GM12878 (cell line): ENCODE data around the gene PACS2. TPM values are rescaled to one million over a fixed set of nuclear protein-coding genes. Genes with fewer than 3 reads are reported as not detected.

Experiments
- ATAC-seq: fragments of 200-7000 bp; cut with Tn5 transposase; 3 replicates; pipeline ENCODE4 v1.9.1; 2020; ENCODE audit warnings: mild to moderate bottlenecking, moderate library complexity
- BruUV-seq: library from RNA; stranded (reverse); fragments of 400-500 nt; replicated peaks from 2 replicates; lab custom pipeline; 2021; lab: Mats Ljungman, UMichigan
- CTCF ChIA-PET: fragments of 300-600 bp; sonication (Branson Sonifier 250); formaldehyde crosslinking; extraction: SDS; loops from one replicate; lab custom pipeline; 2021; ENCODE audit warnings: inconsistent platforms; lab: Yijun Ruan, JAX
- POLR2A ChIA-PET: fragments of 350-600 bp; formaldehyde crosslinking; extraction: SDS; loops from one replicate; lab custom pipeline; 2021; ENCODE audit warnings: inconsistent platforms; lab: Charles Lee
- RAD21 ChIA-PET: fragments of 300-600 bp; sonication (Branson Sonifier 250); formaldehyde crosslinking; loops from one replicate; lab custom pipeline; 2023; ENCODE audit warnings: antibody characterized with exemption; ENCODE audit not compliant: unreplicated experiment; lab: Charles Lee
- SMC1A ChIA-PET: fragments of 300-600 bp; sonication (Branson Sonifier 250); formaldehyde crosslinking; loops from one replicate; lab custom pipeline; 2023; ENCODE audit not compliant: unreplicated experiment, uncharacterized antibody; lab: Charles Lee
- DNase-seq: peaks from one replicate; pipeline ENCODE4 v3.0.0-alpha.2; 2011; ENCODE audit warnings: low read depth, low spot score
- FAIRE-seq: peaks from 3 replicates; lab custom pipeline; 2011; peaks lifted over from hg19 to GRCh38; lab: Jason Lieb, UNC
- H2AFZ ChIP-seq: 2 replicates; pipeline ENCODE4 v1.6.0; 2011; ENCODE audit warnings: low read depth, low read length, control low read depth; ENCODE audit not compliant: control insufficient read depth
- H3K27ac ChIP-seq: 2 replicates; pipeline ENCODE4 v1.5.1; 2011; ENCODE audit warnings: control low read depth; ENCODE audit not compliant: control insufficient read depth, insufficient read depth
- H3K27me3 ChIP-seq, 2 experiments: replicated peaks in 1 of 2; 2 replicates each; pipeline versions ENCODE4 v1.6.0 to v1.6.1; 2011; ENCODE audit warnings: low read length in 1 of 2; ENCODE audit not compliant: control insufficient read depth in 2 of 2, insufficient read depth in 2 of 2
- H3K36me3 ChIP-seq, 2 experiments: 2 replicates each; pipeline ENCODE4 v1.5.1; 2011; ENCODE audit warnings: low read length in 1 of 2; ENCODE audit not compliant: control insufficient read depth in 2 of 2, insufficient read depth in 2 of 2
- H3K4me1 ChIP-seq: 2 replicates; pipeline ENCODE4 v1.6.1; 2011; ENCODE audit warnings: mild to moderate bottlenecking, low read length, moderate library complexity, mixed read lengths; ENCODE audit not compliant: control insufficient read depth, insufficient read depth
- H3K4me2 ChIP-seq: 2 replicates; pipeline ENCODE4 v1.6.0; 2011; ENCODE audit warnings: control low read depth; ENCODE audit not compliant: control insufficient read depth, insufficient read depth
- H3K4me3 ChIP-seq: fragments of 200-600 bp; sonication (generic); 2 replicates; pipeline ENCODE4 v1.5.1; 2016
- H3K79me2 ChIP-seq: 2 replicates; pipeline ENCODE4 v1.6.0; 2011; ENCODE audit warnings: low read length; ENCODE audit not compliant: control insufficient read depth, insufficient read depth
- H3K9ac ChIP-seq: 2 replicates; pipeline ENCODE4 v1.8.0; 2011; ENCODE audit warnings: low read length, control low read depth, mixed read lengths; ENCODE audit not compliant: control insufficient read depth, insufficient read depth
- H3K9me3 ChIP-seq: replicated peaks from 3 replicates; pipeline ENCODE4 v1.5.1; 2011; ENCODE audit warnings: mild to moderate bottlenecking, low read length; ENCODE audit not compliant: control insufficient read depth, insufficient read depth
- H4K20me1 ChIP-seq: 2 replicates; pipeline ENCODE4 v1.6.0; 2011; ENCODE audit not compliant: control insufficient read depth, insufficient read depth
- ASH2L ChIP-seq: fragments of 300-600, 200-600 bp; sonication (generic); IDR thresholded peaks from 2 replicates; pipeline ENCODE4 v1.6.1; 2017; ENCODE audit warnings: low read depth, mild to moderate bottlenecking, borderline replicate concordance
- BCL11A ChIP-seq: IDR thresholded peaks from 2 replicates; pipeline ENCODE4 v1.6.1; 2011; ENCODE audit warnings: low read depth, low read length
- CHD4 ChIP-seq: fragments of 200-600 bp; sonication (generic); IDR thresholded peaks from 2 replicates; pipeline ENCODE4 v1.6.1; 2016; ENCODE audit warnings: mild to moderate bottlenecking
- E2F8 ChIP-seq: fragments of 450-650 bp; IDR thresholded peaks from 2 replicates; pipeline ENCODE4 v1.6.1; 2018; ENCODE audit warnings: mild to moderate bottlenecking, low read depth, moderate library complexity; ENCODE audit not compliant: partially characterized antibody
- ELK1 ChIP-seq: IDR thresholded peaks from 2 replicates; pipeline ENCODE4 v1.6.1; 2012; ENCODE audit warnings: low read depth, low read length, improper control_type of control experiment
- HSF1 ChIP-seq: fragments of 150-350 bp; IDR thresholded peaks from 2 replicates; pipeline ENCODE4 v1.6.1; 2014; ENCODE audit warnings: mild to moderate bottlenecking, low read depth, low read length
- IKZF2 ChIP-seq, 2 experiments: fragments of 450-650 bp; IDR thresholded peaks; 2 replicates each; pipeline ENCODE4 v1.6.1; 2017; ENCODE audit warnings: mild to moderate bottlenecking in 2 of 2, moderate library complexity in 2 of 2
- NKRF ChIP-seq: fragments of 450-650 bp; conservative IDR thresholded peaks from 2 replicates; pipeline ENCODE4 v1.6.1; 2017; ENCODE audit warnings: mild to moderate bottlenecking, moderate library complexity
- POLR2A ChIP-seq: IDR thresholded peaks from 2 replicates; pipeline ENCODE4 v1.6.1; 2011; ENCODE audit warnings: low read depth, mild to moderate bottlenecking, low read length
- SIN3A ChIP-seq: IDR thresholded peaks from 2 replicates; pipeline ENCODE4 v1.6.1; 2012; ENCODE audit warnings: low read depth, low read length, improper control_type of control experiment
- SREBF2 ChIP-seq: IDR thresholded peaks from 2 replicates; pipeline ENCODE4 v1.6.1; 2012; ENCODE audit warnings: mild to moderate bottlenecking, low read length
- SUZ12 ChIP-seq: fragments of 200-600 bp; sonication (generic); IDR thresholded peaks from one replicate; pipeline ENCODE4 v1.6.1; 2018; ENCODE audit warnings: antibody characterized with exemption, mild to moderate bottlenecking; ENCODE audit not compliant: unreplicated experiment
- ZBTB4 ChIP-seq: fragments of 450-650 bp; formaldehyde crosslinking; IDR thresholded peaks from 2 replicates; pipeline ENCODE4 v1.4.0; 2022; ENCODE audit warnings: mild to moderate bottlenecking, moderate library complexity
- ZNF24 ChIP-seq: fragments of 450-650 bp; IDR thresholded peaks from 2 replicates; pipeline ENCODE4 v1.6.1; 2017; ENCODE audit warnings: antibody characterized with exemption, mild to moderate bottlenecking
- WGBS: methylation state at CpG from one replicate; pipeline ENCODE4 v1.1.6; 2016; ENCODE audit warnings: low lambda C conversion rate; ENCODE audit not compliant: insufficient replicate concordance, insufficient coverage; ENCODE audit errors: missing lambda C conversion rate; 5-methylcytosine and 5-hydroxymethylcytosine counted together
- in situ Hi-C: fragments of 300-500 bp; cut with MboI; formaldehyde crosslinking; loops from 9 replicates; pipeline ENCODE4 v1.14.3; 2018; ENCODE audit warnings: mixed read lengths
- intact Hi-C: fragments of 100-400 bp; cut with micrococcal nuclease; formaldehyde crosslinking; loops from one replicate; pipeline ENCODE4 v1.14.2; 2022; ENCODE audit not compliant: unreplicated experiment
- polyA plus RNA-seq, 11 experiments: library from polyadenylated mRNA; depleted of rRNA in 4 of 11; unstranded in 6 of 11; stranded (reverse) in 5 of 11; fragments of >200 nt; fragmentation: Nextera tagmentation in 4 of 11; fragmentation: Illumina TruSeq in 1 of 11; extraction: Ambion mirVana in 4 of 11; extraction: Trizol in 1 of 11; gene quantifications; 1 replicate in 1 of 11; 2 replicates in 10 of 11; pipeline versions ENCODE4 v1.2.1 to v1.2.3, GENCODE V29; 2011 to 2016; ENCODE audit warnings: inconsistent platforms in 2 of 11, missing spikeins in 2 of 11, low read depth in 1 of 11
- total RNA-seq, 4 experiments: library from RNA; depleted of rRNA in 3 of 4; stranded (reverse); fragments of >200 nt in 3 of 4; fragmentation: Illumina TruSeq in 1 of 4; extraction: Trizol in 1 of 4; gene quantifications; 2 replicates each; pipeline versions ENCODE4 v1.2.1 to v1.2.3, GENCODE V29; 2013 to 2021

PACS2 gene
- total and polyA plus RNA-seq, 10 of the 15 experiments (the other 5 are each of a cell fraction or from before 2014, with no cell fraction given): 0.21 to 37.3 (median 9.4) TPM

- CTCF ChIA-PET: interaction anchor here (0.8 to 2.8 kb wide), 8 partner anchors 9 to 265 kb away, joined by 3 to 14 read pairs (median 10); no protein-coding TSS in a partner anchor
- Histone ChIP-seq H3K4me2 (no peak overlapping the region), H3K36me3 (no peaks in the 10 kb centered on the region), H3K79me2 (no peaks in the 10 kb centered on the region), H3K9ac (no peak overlapping the region), H2AFZ (no peak overlapping the region), H3K27ac (no peak overlapping the region), H4K20me1 (no peaks in the 10 kb centered on the region; the same call in 1 of the 2 replicates), H3K9me3 (no peaks in the 10 kb centered on the region), H3K4me3 (no peak overlapping the region), H3K27me3 (no peaks in the 10 kb centered on the region), H3K4me1 (no peaks in the 10 kb centered on the region; the same call in 1 of the 2 replicates)
- DNase-seq (no peak), FAIRE-seq (no peak), ATAC-seq (no peak)
- no TSS peak for BruUV-seq
- POLR2A ChIA-PET: no interaction called here
- intact Hi-C loops (no loop called here), in situ Hi-C loops (loop anchor here (5.0 kb wide), 1 partner anchor 149 kb away; no protein-coding TSS in a partner anchor)
- WGBS: 68% methylated on average over 3 of the region's 3 CpGs
- RAD21 ChIA-PET: interaction anchor here (1.1 to 2.5 kb wide), 3 partner anchors 50 to 262 kb away, joined by 3 to 13 read pairs (median 4); partner anchors contain the start of gene BRF1
- SMC1A ChIA-PET: interaction anchor here (0.8 to 1.3 kb wide), 3 partner anchors 10 to 150 kb away, joined by 3 to 5 read pairs (median 3); no protein-coding TSS in a partner anchor
- TF ChIP-seq ASH2L (no peak), NKRF (no peak), SREBF2 (no peak), SIN3A (no peak), CHD4 (no peak), IKZF2 (IDR thresholded peaks at IDR 0.05) (no peak), E2F8 (no peak), ZNF24 (no peak), BCL11A (no peak), SUZ12 (no peak), POLR2A (no peak), HSF1 (no peak), ELK1 (no peak), ZBTB4 (CRISPR knock-in tag) (no peak)
Observed at GRCh38 chr14:105351410-105351809, 36.9 kb downstream of the PACS2 start.
